ENCODE results near the gene KRTAP3-2. TPM values are rescaled to one million over a fixed set of nuclear protein-coding genes. Genes with fewer than 3 reads are reported as not detected.

Gene KRTAP3-2
- total RNA-seq, 1 donor from 2014 or later: not detected

DNA sequence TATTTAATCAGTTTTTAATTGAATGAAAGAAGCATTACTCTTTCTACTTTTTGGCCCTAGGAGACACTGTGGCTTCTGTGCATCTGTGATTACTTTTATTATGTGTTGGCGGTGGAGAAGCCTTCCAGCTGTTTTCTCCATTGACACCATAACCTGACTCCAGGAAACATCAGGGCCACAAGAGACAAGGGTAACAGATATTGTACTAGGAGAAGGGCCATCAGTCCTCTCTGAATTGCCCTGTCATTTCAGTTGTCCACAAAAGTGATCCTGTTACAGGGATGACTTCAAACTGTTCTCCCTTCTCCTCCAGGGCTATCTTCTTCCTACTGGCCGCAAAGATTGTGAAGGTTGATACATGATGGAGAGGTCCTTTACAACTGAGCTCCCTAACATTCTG lies 47.6 kb downstream of the KRTAP3-2 start:
- ChIA-PET CTCF (no interaction called here), POLR2A (no interaction called here)
- Mint-ChIP-seq H3K27me3 (peaks cover 32% of the 10 kb centered on the region), H3K4me3 (no peak overlapping the region), H3K36me3 (ENCODE audit: low read depth) (no peaks in the 10 kb centered on the region), H3K27ac (no peak overlapping the region), H3K4me1 (no peaks in the 10 kb centered on the region), H3K9me3 (no peaks in the 10 kb centered on the region)
- DNase-seq: no peak
- intact Hi-C loops (cut with micrococcal nuclease): no loop called here
- TF ChIP-seq, protein P1, sequence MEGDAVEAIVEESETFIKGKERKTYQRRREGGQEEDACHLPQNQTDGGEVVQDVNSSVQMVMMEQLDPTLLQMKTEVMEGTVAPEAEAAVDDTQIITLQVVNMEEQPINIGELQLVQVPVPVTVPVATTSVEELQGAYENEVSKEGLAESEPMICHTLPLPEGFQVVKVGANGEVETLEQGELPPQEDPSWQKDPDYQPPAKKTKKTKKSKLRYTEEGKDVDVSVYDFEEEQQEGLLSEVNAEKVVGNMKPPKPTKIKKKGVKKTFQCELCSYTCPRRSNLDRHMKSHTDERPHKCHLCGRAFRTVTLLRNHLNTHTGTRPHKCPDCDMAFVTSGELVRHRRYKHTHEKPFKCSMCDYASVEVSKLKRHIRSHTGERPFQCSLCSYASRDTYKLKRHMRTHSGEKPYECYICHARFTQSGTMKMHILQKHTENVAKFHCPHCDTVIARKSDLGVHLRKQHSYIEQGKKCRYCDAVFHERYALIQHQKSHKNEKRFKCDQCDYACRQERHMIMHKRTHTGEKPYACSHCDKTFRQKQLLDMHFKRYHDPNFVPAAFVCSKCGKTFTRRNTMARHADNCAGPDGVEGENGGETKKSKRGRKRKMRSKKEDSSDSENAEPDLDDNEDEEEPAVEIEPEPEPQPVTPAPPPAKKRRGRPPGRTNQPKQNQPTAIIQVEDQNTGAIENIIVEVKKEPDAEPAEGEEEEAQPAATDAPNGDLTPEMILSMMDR (IDR thresholded peaks at IDR 0.05): no peak
- no peak for ATAC-seq (ENCODE audit: low read depth)

DNA sequence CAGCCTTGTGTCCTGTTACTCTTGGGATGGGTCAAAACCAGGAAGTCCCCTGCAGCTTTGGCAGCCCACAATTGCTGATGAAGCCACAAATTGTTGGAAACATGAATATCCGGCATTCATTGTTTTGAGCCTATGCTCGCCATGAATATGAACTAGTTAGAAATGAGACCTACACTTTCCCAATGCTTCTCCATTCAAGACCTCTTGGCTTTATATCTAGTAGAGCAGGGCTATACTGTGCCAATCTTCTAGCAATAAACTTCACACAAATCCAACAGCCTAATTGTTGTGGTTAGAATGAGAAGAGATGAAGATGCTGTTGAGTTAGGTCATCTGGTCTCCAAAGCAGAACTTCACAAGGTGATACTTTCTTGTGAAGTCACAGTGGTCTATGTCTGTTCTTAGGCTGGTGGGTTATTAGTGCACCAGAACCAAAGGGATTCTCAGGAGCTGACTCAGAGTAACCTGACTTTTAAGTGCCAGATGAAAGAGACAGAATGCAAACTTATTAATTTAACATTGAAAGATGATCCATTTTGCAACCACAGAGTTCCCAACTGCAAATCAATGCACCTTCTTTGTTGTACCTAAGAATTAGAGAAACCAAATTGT lies 48.6 kb downstream of the KRTAP3-2 start:
- TF ChIP-seq, protein P1 (IDR thresholded peaks at IDR 0.05): no peak
- Mint-ChIP-seq H3K27ac (no peak overlapping the region), H3K4me3 (no peak overlapping the region), H3K36me3 (ENCODE audit: low read depth) (no peaks in the 10 kb centered on the region), H3K27me3 (peaks cover 38% of the 10 kb centered on the region), H3K9me3 (no peaks in the 10 kb centered on the region), H3K4me1 (no peaks in the 10 kb centered on the region)
- ChIA-PET CTCF (no interaction called here), POLR2A (interaction anchor here (0.6 kb wide), 1 partner anchor 10 kb away, joined by 4 read pairs; no protein-coding TSS in a partner anchor)
- intact Hi-C loops (cut with micrococcal nuclease): no loop called here
- ATAC-seq (ENCODE audit: low read depth) (no peak), DNase-seq (no peak)

DNA sequence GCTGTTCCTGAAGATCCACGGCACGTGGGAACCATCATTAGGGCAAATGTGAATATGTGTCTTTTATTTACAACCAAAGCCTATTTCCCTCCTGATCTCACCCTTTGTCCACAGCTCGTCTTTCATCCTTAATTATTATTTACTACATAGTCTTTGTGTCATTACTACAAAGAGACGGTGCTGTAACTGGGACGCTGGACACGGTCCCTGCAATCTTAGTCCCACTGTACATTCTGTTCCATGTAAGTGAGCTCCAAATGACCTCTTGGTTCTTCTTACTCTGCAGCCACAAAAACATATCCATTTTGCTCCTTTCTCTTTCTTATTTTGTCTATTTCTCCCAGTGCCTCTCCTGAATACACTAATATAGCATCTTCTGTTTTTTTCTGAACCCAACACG lies 49.5 kb downstream of the KRTAP3-2 start:
- Mint-ChIP-seq H3K4me3 (no peak overlapping the region), H3K27me3 (peaks cover 45% of the 10 kb centered on the region), H3K36me3 (ENCODE audit: low read depth) (no peaks in the 10 kb centered on the region), H3K4me1 (no peaks in the 10 kb centered on the region), H3K9me3 (no peaks in the 10 kb centered on the region), H3K27ac (no peak overlapping the region)
- ChIA-PET CTCF (no interaction called here), POLR2A (no interaction called here)
- ATAC-seq (ENCODE audit: low read depth) (no peak), DNase-seq (no peak)
- TF ChIP-seq, protein P1 (IDR thresholded peaks at IDR 0.05): no peak
- intact Hi-C loops (cut with micrococcal nuclease): no loop called here

DNA sequence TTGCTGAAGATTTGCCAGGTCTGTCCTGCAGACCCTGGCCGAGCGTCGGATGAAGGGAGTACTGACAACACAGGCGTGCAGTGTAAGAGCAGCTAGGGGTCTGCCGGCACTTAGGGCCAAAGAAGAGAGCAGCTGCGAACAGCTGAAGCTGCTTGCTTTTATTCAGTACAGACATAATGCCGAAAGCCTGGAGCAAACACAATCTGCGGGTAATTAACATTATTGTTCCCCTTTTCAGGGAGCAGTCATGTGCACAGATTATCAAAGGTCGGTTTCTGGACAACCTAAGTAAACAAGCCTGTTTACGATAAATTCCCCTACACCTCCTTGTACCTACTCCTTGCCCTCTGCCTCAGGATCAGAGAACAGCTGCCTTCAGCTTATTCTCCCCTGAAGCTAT lies 50.3 kb downstream of the KRTAP3-2 start:
- Mint-ChIP-seq H3K4me3 (no peak overlapping the region), H3K27me3 (peaks cover 48% of the 10 kb centered on the region), H3K27ac (no peak overlapping the region), H3K4me1 (no peaks in the 10 kb centered on the region), H3K9me3 (no peaks in the 10 kb centered on the region), H3K36me3 (ENCODE audit: low read depth) (no peaks in the 10 kb centered on the region)
- CTCF ChIA-PET: no interaction called here
- POLR2A ChIA-PET: no interaction called here
- ATAC-seq (ENCODE audit: low read depth): no peak
- intact Hi-C loops (cut with micrococcal nuclease): no loop called here
- no peak for DNase-seq
- TF ChIP-seq, protein P1 (IDR thresholded peaks at IDR 0.05): no peak

Other genes starting within 250 kb of the KRTAP3-2 start
- gene KRT25, start 244.6 kb downstream of the KRTAP3-2 start, total RNA-seq: not detected in 2 replicates
- gene KRT26, start 227.7 kb downstream of the KRTAP3-2 start, total RNA-seq: not detected in 2 replicates
- not detected in 2 replicates for gene KRT27, start 217.4 kb downstream of the KRTAP3-2 start, total RNA-seq
- not detected in 2 replicates for gene KRT28, start 199.9 kb downstream of the KRTAP3-2 start, total RNA-seq
- gene KRT10, start 177.3 kb downstream of the KRTAP3-2 start, total RNA-seq: 40.7 and 46.7 TPM in 2 replicates
- not detected in 2 replicates for gene KRT12, start 132.7 kb downstream of the KRTAP3-2 start, total RNA-seq
- not detected in 2 replicates for gene KRT20, start 114.7 kb downstream of the KRTAP3-2 start, total RNA-seq
- gene KRT23, start 62.3 kb downstream of the KRTAP3-2 start, total RNA-seq: not detected in 2 replicates
- gene KRT39, start 33.0 kb downstream of the KRTAP3-2 start, total RNA-seq: not detected in 2 replicates
- gene KRT40, start 15.6 kb downstream of the KRTAP3-2 start, total RNA-seq: not detected in 2 replicates
- gene KRTAP3-3, start 5.7 kb downstream of the KRTAP3-2 start, total RNA-seq: not detected in 2 replicates
- gene KRTAP3-1, start 9.2 kb upstream of the KRTAP3-2 start, total RNA-seq: not detected in 2 replicates
- not detected in 2 replicates for gene KRTAP1-5, start 27.3 kb upstream of the KRTAP3-2 start, total RNA-seq
- gene KRTAP1-4, start 30.3 kb upstream of the KRTAP3-2 start, total RNA-seq: not detected in 2 replicates
- gene KRTAP1-3, start 35.0 kb upstream of the KRTAP3-2 start, total RNA-seq: not detected in 2 replicates
- gene KRTAP1-1, start 41.5 kb upstream of the KRTAP3-2 start, total RNA-seq: not detected in 2 replicates
- gene KRTAP2-1, start 47.4 kb upstream of the KRTAP3-2 start, total RNA-seq: not detected in 2 replicates
- not detected in 2 replicates for gene KRTAP2-2, start 55.3 kb upstream of the KRTAP3-2 start, total RNA-seq
- gene KRTAP2-3, start 60.2 kb upstream of the KRTAP3-2 start, total RNA-seq: not detected in 2 replicates
- gene KRTAP2-4, start 66.0 kb upstream of the KRTAP3-2 start, total RNA-seq: not detected in 2 replicates
- gene KRTAP4-7, start 84.2 kb upstream of the KRTAP3-2 start, total RNA-seq: not detected in 2 replicates
- gene KRTAP4-8, start 98.2 kb upstream of the KRTAP3-2 start, total RNA-seq: not detected in 2 replicates
- not detected in 2 replicates for gene KRTAP4-16, start 102.3 kb upstream of the KRTAP3-2 start, total RNA-seq
- gene KRTAP4-9, start 105.5 kb upstream of the KRTAP3-2 start, total RNA-seq: not detected in 2 replicates
- not detected in 2 replicates for gene KRTAP4-11, start 118.5 kb upstream of the KRTAP3-2 start, total RNA-seq
- not detected in 2 replicates for gene KRTAP4-12, start 124.3 kb upstream of the KRTAP3-2 start, total RNA-seq
- not detected in 2 replicates for gene KRTAP4-6, start 140.6 kb upstream of the KRTAP3-2 start, total RNA-seq
- not detected in 2 replicates for gene KRTAP4-5, start 149.9 kb upstream of the KRTAP3-2 start, total RNA-seq
- gene KRTAP4-4, start 160.8 kb upstream of the KRTAP3-2 start, total RNA-seq: not detected in 2 replicates
- gene KRTAP4-3, start 168.3 kb upstream of the KRTAP3-2 start, total RNA-seq: not detected in 2 replicates
- gene KRTAP4-2, start 178.3 kb upstream of the KRTAP3-2 start, total RNA-seq: not detected in 2 replicates
- gene KRTAP4-1, start 185.0 kb upstream of the KRTAP3-2 start, total RNA-seq: not detected in 2 replicates
- not detected in 2 replicates for gene KRTAP9-1, start 190.0 kb upstream of the KRTAP3-2 start, total RNA-seq
- not detected in 2 replicates for gene KRTAP9-2, start 226.7 kb upstream of the KRTAP3-2 start, total RNA-seq
- gene KRTAP9-3, start 232.5 kb upstream of the KRTAP3-2 start, total RNA-seq: not detected in 2 replicates
- gene KRTAP9-8, start 238.1 kb upstream of the KRTAP3-2 start, total RNA-seq: not detected in 2 replicates
- gene KRTAP9-4, start 249.8 kb upstream of the KRTAP3-2 start, total RNA-seq: not detected in 2 replicates